Activated CD4-positive, alpha-beta T cell treated with anti-CD3 and anti-CD28 coated beads, Interleukin-10, Interleukin-2, amounts not matched to agents 100 ng/mL and 50 ng/mL, durations not matched to agents 16 hours and 8 hours (primary cell): ENCODE measurements around the gene HPN.
A peak's percentile ranks its signal among the peaks of the same experiment; 100 is the strongest.
"Not testable (repeated sequence)": the region's sequence is repeated elsewhere in the genome, so short reads cannot be mapped to it uniquely, and the experiment has no call there.

Source experiments
- DNase-seq: peaks from one replicate; pipeline ENCODE4 v3.0.0-alpha.2; 2020

Gene HPN

GRCh38 chr19:35044317-35045117 is 3.0 kb downstream of the HPN start:
- peak; percentile 55 for DNase-seq

- peak; percentile 58 for DNase-seq
Observed at GRCh38 chr19:35045667-35046300, 4.3 kb downstream of the HPN start.

GRCh38 chr19:35046461-35046860 is 4.9 kb downstream of the HPN start:
- DNase-seq, result no peak

- DNase-seq, result no peak
Observed at GRCh38 chr19:35048911-35049411, 7.4 kb downstream of the HPN start.

- DNase-seq, result no peak
Observed at GRCh38 chr19:35049456-35049855, 7.9 kb downstream of the HPN start.

GRCh38 chr19:35050662-35051061 is 9.1 kb downstream of the HPN start:
- DNase-seq, result not testable (repeated sequence)

GRCh38 chr19:35051268-35051667 is 9.7 kb downstream of the HPN start:
- not testable (repeated sequence) for DNase-seq

- no peak for DNase-seq
Observed at GRCh38 chr19:35051796-35052195, 10.3 kb downstream of the HPN start.

GRCh38 chr19:35052599-35053190 is 11.2 kb downstream of the HPN start:
- no peak for DNase-seq

GRCh38 chr19:35053667-35054293 is 12.3 kb downstream of the HPN start:
- DNase-seq, result no peak

GRCh38 chr19:35054626-35055025 is 13.1 kb downstream of the HPN start:
- no peak for DNase-seq

- DNase-seq, result no peak
Observed at GRCh38 chr19:35055715-35056179, 14.2 kb downstream of the HPN start.

- DNase-seq, result no peak
Observed at GRCh38 chr19:35056513-35057063, 15.1 kb downstream of the HPN start.

GRCh38 chr19:35058370-35058769 is 16.8 kb downstream of the HPN start:
- no peak for DNase-seq

- no peak for DNase-seq
Observed at GRCh38 chr19:35059006-35059798, 17.7 kb downstream of the HPN start.

- DNase-seq, result no peak
Observed at GRCh38 chr19:35059799-35060091, 18.2 kb downstream of the HPN start.

GRCh38 chr19:35060160-35060855 is 18.8 kb downstream of the HPN start:
- DNase-seq, result no peak

- DNase-seq, result no peak
Observed at GRCh38 chr19:35061583-35062373, 20.3 kb downstream of the HPN start.

- DNase-seq, result no peak
Observed at GRCh38 chr19:35062942-35063341, 21.4 kb downstream of the HPN start.

- DNase-seq, result peak; percentile 32
Observed at GRCh38 chr19:35063940-35064818, 22.7 kb downstream of the HPN start.
